IPS-NIHi7 (cell line): ENCODE results near the gene GCAT.
"Not testable (repeated sequence)": the region's sequence is repeated elsewhere in the genome, so short reads cannot be mapped to it uniquely, and the experiment has no call there.

Experiments used
- DNase-seq: peaks from one replicate; pipeline ENCODE4 v3.0.0; 2012; ENCODE audit warnings: mixed read lengths; ENCODE audit errors: extremely low spot score

The GCAT gene

DNA sequence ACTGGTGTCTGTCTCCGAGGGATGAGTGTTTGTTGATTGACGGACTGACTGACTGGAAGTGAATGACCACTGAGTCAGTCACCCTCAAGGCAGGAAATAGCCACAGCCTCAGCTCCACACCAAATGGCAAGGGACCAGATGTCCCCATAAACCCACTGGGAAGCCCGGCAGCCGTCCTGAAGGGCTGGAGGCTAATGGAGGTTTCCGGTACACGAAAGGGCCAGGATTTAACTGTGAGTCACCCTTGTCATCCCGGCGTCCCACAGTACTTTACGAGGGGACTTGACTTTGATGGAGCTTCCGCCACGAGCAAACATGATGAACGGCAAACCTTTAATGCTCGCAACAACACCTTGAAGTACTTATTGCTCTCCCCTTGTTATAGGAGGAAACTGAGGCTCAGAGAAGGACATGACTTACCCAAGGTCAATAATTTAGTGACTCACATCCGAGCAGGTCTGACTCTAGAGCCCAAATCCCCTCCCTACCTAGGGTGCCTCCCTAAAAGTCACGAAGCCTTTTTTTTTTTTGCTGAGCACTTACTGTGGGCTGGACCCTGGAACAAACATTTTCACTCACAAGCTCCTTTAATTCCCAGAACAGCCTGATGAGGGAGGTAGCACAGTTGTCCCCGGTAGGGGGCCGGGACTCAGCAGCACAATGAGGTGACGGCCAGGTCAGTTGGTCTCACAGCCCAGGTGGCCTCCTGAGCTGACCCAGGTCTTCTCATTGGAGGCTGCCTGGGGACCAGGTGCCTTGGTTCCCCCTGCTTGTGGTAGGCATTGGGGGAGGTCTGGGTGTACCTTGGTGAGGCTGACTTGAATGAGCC lies 25.2 kb upstream of the GCAT start:
- DNase-seq: no peak

DNA sequence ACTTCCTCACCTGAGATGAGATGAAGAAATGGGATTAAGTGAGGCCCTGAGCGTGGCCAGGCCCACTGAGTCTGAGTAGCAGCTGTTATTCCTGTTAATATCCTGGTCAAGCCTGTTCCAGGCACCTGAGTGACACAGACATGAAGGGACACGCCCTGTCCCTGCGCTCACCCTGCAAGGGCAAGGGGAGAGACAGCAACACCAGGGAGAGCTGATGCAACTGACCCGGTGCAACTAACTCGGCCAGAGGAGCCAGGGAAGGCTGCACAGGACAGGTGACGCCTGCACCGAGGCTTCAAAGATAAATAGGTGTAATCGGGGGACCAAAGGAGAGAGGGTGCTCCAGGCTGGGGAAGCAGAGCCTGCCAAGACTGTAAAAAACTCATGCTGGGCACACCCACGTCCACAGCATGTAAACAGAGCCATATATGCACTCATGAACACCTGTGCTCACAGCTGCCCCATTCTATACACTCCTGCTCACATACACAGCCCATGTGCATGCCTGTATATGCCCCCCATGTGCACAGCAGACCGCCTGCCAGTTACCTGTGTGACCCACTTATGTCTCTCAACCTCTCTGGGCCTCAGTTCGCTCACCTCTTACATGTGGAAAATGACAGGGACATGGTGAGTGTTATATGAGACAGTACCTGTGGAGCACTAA lies 22.8 kb upstream of the GCAT start:
- no peak for DNase-seq

DNA sequence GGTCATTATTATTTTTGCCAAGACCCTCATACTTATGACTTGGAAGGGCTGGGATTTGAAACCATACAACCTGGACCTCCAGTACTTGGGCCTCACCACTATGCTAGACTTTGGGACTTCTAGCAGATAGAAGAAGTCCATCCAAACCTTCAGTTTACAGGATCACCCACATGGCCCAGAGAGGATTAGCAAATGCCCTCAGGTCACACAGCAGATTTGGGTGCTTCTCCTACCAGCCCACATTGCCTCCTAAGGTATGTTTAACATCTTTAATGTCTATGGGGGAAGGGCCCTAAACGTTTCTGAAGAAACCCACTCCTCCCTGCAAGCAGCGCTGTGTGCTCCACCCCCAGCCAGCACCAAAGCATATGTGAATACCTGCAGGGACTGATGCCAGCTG lies 17.5 kb upstream of the GCAT start:
- no peak for DNase-seq

DNA sequence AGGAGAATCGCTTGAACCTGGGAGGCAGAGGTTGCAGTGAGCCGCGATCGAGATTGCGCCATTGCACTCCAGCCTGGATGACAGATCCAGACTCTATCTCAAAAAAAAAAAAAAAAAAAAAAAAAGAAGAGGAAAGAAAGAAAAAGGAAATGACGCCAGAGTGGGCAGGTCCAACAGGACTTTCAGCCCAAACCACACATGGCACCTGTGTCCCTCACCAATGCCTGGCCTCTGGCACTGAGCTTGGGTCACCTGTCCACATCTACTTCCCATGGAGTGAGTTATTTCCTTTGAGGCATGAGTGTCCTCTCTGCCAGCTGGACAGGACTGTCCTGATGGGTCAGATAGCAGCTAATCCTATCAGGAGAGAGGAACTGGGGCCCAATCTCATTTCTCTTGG lies 15.2 kb upstream of the GCAT start:
- no peak for DNase-seq

DNA sequence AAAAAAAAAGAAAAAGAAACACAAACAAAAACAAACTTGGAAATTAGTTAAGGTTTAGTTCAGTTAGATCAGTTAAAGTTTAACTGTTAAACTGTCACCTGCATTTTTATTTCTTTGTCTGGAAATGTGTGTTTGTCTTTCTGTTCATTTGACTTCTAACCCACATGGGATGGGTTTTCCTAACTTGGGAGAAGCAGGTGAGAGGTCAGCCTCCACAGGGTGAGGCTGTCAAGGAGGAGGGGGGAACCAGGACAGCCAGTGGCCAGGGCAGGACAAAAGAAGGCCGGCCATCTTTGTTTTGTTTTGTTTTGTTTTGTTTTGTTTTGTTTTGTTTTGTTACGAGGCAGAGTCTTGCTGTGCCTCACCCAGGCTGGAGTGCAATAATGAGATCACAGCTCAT lies 13.4 kb upstream of the GCAT start:
- no peak for DNase-seq

DNA sequence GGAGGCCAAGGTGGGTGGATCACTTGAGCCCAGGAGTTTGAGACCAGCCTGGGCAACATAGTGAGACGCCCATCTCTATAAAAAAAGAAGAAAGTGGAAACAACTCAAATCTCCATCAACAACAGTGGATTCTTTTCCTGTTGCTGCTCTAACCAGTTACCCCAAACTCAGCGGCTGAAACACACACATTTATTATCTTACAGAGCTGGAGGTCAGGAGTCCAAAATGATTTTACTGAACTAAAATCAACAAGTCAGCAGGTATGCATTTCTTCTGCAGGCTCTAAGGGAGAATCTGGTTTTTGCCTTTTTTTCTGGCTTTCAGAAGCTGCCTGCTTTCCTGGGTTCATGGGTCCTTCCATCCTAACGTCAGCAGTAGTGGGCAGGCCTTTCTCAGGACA lies 11.7 kb upstream of the GCAT start:
- DNase-seq: no peak

DNA sequence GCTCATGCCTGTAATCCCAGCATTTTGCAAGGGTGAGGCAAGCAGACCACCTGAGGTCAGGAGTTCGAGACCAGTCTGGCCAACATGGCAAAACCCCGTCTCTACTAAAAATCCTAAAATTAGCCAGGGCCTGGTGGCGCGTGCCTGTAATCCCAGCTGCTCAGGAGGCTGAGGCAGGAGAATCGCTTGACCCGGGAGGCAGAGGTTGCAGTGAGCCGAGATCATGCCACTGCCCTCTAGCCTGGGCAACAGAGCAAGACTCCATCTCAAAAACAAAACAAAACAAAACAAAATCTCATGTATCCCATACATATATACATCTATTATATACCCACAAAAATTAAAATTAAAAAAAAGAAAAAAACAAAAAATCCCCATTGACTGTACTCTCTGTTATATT lies 10.5 kb upstream of the GCAT start:
- DNase-seq: not testable (repeated sequence)

DNA sequence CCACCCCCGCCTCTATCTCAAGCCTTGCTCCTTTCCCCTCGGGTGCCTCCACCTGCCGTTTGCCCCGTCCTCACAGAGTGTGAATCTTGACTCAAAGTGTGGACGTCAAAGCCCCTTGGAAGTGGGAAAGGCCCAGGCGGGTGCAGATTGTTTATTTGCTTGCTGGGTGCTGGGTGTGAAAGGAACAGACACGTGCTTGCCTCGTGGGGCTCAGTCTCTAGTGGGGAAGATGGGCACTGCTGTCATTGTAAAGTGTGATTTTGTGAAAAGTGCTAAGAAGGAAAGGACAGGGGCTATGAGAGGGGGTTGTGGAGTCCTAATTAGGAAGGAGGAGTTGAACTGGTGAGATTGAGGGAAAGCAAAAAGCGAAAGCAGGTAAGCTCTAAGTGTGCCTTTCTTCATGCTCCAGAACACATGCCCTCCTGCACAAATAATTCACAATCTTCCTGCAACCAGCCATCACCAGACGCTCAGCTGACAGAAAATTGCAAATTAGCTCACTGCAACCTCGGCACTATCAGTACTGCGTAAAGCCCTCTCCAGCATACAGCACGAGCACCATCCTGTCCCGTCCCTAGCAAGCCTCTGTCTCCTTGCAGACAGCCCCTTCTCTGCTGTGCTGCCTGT lies 9.7 kb upstream of the GCAT start:
- no peak for DNase-seq

DNA sequence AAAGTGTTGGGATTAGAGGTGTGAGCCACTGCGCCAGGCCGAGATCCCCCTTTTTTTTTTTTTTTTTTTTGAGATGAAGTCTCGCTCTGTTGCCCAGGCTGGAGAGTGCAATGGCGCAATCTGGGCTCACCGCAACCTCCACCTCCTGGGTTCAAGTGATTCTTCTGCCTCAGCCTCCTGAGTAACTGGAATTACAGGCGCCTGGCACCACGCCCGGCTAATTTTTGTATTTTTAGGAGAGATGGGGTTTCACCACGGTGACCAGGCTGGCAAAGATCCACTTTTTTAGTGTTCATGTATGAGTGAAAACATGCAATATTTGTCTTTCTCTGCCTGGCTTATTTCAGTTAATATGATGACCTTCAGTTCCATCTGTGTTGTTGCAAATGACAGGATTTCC lies 7.8 kb upstream of the GCAT start:
- not testable (repeated sequence) for DNase-seq

DNA sequence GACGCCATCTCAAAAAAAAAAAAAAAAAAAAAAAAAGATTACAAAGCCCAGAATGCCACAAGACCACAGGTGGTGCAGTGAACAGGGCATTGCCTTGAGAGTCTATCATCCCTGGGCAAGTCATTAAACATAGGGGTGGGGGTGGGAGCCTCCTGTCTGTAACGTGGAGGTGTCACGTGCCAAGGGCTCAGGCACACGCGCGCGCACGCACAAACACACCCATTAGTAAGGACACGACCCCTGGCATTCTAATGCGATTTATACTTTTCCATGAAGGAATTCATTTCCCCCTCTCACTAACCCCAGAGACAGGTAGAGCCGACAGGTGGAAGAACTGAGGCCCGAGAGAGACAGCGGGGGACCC lies 5.8 kb upstream of the GCAT start:
- no peak for DNase-seq

DNA sequence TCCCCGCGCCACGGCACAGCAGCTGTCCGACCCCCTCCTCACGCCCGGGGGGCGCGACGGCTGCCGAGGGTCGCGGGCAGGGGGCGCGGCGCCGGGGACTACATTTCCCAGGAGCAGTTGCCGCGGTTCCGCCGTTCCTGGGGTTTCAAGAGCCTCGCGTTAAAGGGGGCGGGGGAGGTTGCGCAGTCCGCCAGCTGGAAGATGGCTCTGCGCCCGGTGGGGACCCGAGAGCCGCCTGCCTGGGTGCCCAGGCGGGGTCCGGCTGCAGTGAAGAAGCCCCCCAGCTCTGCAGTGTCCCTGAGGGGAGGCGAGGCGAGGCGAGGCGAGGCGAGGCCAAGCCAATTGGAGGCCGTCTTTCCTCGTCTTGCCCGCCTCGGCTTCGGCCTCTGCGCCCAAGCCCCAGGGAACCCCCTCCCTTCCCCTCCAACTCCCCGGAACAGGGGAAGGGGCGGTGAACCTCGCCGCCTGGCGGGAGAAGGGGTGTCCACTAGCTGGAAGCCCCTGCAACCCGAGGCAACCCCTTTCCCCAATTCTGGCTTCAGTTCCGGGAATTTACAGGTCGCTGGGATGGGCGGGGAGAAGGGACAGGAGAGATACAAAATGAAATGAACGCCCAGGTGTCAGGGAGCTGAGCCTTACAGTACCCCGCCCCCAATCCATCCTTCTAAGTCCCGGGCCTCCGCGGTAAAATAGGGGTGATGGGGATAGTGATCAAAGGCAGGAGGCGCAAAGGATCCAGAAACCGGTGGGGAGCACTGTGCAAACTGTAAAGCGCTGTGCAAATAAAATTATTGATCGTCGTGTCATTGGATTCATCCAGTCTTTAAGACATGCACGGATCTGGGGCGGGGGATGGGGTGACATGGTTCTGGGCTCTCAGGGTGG lies 5.2 kb upstream of the GCAT start:
- DNase-seq: peak; percentile 81

DNA sequence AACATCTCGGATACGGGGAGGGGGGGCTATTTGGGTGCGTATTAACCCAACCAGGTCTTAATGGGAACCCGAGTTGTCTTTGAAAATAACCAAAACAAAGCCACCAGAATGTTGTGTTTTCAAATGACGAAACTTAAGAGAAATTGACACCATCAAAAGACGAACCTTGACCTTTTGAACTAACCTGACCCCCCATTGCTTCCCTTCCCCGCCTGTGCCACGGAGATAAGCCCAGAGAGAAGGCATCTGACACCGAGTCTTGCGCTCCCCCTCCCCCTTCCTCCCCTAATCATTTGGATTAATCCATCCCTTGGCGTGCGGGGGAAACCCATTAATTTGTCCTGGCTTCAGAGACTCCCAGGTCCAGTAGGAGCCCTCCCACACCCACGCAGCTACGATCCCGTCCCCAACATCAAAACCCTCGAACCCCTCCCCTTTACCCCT lies 4.5 kb upstream of the GCAT start:
- no peak for DNase-seq

DNA sequence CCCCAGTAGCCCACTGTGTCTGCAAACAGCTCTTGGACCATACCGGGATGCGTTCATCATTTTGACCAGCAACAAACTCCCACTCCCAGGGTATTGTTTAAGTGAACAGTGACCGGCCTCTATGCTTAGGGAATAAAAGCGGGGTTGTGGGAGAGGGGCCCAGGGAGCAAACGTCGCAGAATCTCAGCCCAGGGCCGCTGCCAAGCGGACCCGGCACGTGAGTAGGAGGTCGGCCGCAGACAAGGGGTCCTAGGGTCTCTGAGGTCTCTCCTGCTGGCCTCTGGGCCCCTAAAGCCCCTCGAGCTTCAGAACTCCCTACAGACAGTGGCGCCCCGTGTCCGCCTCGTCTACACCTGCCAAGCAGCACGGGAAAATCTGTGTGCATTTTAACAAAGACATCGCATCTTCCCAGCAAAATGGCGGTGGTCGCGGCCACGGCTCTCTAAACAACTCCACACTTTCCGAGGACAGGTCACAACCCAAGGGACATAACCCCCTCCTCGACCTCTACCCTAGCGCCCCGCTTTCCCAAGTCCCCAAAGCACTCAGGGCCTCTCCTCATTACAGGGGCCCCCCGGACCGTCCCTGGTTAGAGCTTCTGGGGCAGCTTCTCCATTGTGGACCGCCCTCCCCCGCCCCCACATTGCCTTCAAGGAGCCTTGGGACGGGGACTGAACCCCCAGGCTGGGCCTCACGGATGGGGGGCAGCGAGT lies 3.9 kb upstream of the GCAT start:
- DNase-seq: no peak

DNA sequence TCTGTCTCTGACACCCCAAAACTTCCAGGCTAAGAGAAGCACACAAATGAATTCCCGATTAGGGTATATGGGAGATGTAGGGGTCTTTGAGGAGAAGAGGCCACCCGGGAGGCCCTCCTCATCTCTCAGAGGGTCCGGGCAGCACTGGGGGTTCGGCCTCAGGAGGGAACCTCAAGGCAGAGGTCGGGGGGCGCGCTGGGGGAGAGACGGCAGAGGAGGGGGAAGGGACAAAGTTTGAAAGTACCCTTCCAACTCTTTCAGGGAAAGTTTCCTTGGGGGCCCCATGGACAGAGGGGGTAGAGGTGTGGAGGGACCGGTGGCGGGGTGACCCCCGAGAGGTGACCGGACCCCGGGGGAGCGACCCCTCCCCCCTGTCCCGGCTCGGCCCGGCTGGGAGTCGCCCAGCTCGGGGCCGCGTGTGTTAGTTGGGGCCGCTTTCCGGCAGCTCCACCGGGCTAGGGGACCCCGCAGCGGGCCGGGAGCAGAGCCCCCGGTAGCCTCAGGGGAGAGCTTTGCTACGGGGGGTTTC lies 3.3 kb upstream of the GCAT start:
- no peak for DNase-seq

DNA sequence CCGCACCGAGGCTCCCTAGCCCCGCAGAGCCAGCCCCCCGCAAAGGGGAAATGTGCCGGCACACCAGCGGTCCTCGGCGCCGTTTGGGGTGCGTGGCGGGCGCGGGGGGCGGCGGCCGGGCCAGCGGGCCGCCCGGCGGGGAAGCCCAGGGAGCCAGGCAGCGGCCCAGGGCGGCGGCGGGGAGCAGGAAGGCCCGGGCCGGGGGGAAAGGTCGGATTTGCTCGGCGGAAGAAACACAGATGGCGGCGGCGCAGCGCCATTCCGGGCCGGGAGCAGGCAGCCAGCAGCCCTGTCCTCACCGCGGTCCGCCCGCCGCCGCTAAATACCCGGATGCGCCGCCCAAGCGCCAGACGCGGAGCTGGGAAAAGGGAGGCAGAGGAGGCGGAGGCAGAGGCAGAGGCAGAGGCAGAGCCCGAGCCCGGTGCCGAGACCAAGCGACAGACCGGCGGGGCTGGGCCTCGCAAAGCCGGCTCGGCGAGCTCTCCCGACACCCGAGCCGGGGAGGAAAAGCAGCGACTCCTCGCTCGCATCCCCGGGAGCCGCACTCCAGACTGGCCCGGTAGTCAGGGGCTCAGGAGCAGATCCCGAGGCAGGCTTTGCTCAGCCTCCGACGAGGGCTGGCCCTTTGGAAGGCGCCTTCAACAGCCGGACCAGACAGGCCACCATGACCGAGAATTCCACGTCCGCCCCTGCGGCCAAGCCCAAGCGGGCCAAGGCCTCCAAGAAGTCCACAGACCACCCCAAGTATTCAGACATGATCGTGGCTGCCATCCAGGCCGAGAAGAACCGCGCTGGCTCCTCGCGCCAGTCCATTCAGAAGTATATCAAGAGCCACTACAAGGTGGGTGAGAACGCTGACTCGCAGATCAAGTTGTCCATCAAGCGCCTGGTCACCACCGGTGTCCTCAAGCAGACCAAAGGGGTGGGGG lies 2.6 kb upstream of the GCAT start:
- DNase-seq: peak; percentile 72

DNA sequence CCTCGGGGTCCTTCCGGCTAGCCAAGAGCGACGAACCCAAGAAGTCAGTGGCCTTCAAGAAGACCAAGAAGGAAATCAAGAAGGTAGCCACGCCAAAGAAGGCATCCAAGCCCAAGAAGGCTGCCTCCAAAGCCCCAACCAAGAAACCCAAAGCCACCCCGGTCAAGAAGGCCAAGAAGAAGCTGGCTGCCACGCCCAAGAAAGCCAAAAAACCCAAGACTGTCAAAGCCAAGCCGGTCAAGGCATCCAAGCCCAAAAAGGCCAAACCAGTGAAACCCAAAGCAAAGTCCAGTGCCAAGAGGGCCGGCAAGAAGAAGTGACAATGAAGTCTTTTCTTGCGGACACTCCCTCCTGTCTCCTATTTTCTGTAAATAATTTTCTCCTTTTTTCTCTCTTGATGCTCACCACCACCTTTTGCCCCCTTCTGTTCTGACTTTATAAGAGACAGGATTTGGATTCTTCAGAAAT lies 1.9 kb upstream of the GCAT start:
- DNase-seq: no peak

DNA sequence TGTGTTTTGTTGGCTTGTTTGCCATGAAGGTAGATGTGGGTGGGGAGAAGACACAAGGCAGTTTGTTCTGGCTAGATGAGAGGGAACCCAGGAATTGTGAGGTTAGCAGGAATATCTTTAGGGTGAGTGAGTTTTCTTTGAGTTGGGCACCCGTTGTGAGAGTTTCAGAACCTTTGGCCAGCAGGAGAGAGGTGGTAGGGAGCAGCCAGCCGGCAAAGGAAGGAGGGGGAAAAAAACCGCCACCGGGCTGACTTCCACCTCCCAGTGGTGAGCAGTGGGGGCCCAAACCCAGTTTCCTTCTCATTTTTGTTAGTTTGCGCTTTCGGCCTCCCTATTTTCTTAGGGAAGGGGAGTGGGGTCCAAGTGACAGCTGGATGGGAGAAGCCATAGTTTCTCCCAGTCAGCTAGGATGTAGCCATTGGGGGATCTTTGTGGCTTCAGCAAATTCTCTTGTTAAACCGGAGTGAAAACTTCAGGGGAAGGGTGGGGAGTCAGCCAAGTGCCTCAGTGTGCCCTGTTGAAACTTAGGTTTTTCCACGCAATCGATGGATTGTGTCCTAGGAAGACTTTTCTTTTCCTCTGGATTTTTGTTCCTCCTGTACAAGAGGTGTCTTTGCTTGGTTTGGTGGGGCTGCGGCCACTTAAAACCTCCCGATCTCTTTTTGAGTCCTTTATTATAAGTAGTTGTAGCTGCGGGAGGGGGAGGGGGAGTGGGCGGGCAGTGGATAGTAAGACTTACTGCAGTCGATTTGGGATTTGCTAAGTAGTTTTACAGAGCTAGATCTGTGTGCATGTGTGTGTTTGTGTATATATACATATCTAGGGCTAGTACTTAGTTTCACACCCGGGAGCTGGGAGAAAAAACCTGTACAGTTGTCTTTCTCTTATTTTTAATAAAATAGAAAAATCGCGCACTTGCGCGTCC lies 1.1 kb upstream of the GCAT start:
- DNase-seq: no peak

DNA sequence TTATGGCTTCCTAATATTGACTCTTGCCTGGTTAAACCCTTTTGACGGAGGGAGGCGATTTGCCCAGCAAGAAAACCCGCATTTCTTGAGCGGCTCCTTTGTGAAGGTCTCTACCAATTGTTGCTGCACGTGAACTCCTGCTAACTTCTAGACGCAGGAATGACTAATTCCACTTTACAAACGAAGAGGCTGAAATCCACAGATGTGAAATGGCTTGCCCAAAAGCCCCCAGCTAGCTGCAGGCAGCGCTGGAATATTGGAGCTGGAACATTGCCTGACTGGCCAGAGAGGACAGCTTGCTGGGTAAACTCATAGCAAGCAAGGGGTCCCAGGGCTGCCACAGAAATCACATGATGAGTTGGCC lies 542 bp downstream of the GCAT start:
- no peak for DNase-seq
